ENCODE results near the gene MED10.

The MED10 gene

DNA sequence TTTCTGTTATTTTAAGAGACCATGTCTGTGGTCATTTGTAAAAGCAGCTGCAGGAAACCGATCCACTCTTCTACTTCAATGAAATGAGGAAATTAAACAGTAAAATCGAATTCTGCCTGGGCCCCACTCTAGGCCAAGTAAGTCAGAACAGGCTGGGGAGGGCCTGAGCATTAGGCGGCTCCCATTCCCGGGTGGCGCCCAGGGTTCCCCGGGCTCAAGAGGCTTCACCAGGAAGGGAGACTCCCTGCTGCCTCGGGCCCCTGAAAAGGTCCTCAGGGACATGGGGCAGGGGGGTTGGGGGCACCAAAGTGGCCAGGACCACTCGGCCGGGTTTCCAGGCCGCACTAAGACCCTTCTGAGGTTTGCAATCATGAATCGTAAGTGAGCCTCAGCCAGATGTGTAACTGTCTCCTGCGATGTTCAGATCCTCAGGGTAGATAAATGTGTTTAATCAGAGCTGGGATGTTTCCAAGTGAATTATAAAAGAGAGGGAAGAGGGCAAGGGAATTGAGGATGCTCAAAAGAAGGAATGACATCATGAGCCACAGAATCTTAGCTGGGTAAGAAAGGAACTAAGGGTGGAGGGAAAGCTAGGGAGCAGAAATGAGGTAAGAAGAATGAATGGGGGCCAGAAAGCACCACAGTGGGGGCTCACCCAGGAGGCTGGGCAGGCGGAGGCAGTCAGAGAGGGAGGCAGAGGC lies 24.6 kb downstream of the MED10 start:
- ATAC-seq = no peak
- no peak for TF ChIP-seq PATZ1 (CRISPR knock-in tag; IDR thresholded peaks at IDR 0.05; ENCODE audit: borderline replicate concordance)

DNA sequence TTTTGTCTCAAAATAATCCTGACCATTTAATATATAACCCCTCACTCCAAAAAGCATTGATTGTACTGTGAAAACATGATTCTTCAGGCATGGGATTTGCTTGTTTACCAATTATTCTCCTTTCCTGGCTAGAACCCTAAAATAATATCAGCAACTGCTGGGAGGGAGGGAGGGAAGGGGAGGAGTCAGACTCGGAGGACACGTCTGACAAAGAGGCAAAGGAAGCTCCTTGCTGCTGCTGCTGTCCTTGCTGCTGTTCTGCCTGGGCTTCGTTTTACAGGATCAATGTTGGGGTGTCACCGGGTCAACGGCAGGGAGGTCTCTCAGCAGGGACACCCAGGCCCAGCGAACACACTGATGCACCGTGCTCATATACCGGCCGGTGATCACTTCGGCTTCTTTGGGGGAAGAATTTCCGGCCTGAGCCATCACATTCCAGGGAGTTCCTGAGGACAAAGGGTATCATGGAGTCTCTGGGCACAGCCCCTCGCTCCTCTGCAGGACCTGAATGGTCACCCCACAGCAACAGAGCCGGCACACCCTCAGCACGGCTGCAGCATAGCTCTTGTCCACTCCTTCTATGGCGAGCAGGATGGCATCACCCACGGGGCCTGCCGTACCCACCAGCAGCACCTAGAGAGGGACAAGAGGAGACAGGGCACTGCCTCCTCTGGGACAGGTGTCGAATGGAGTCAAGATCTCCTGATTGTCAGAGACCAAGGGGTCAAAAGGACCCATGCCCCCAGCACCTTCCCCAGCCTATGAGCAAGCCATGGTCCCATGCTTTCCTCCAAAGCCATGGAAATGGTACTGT lies 27.9 kb downstream of the MED10 start:
- no peak for ATAC-seq
- TF ChIP-seq TSHZ2 (CRISPR knock-in tag; IDR thresholded peaks at IDR 0.05) = no peak
- no peak for TF ChIP-seq TCF4 (CRISPR knock-in tag; IDR thresholded peaks at IDR 0.05; ENCODE audit: borderline replicate concordance)
- no peak for TF ChIP-seq PATZ1 (CRISPR knock-in tag; IDR thresholded peaks at IDR 0.05; ENCODE audit: borderline replicate concordance)
- no peak for TF ChIP-seq ZFP30 (CRISPR knock-in tag; IDR thresholded peaks at IDR 0.05)
- no peak for TF ChIP-seq SNAI2 (CRISPR knock-in tag; IDR thresholded peaks at IDR 0.05)
- TF ChIP-seq BACH2 (CRISPR knock-in tag; IDR thresholded peaks at IDR 0.05; ENCODE audit: borderline replicate concordance) = no peak
- TF ChIP-seq CSRNP3 (CRISPR knock-in tag; IDR thresholded peaks at IDR 0.05) = no peak
- TF ChIP-seq CREB5 (CRISPR knock-in tag; IDR thresholded peaks at IDR 0.05; ENCODE audit: low read depth) = no peak
- TF ChIP-seq CSDC2 (CRISPR knock-in tag; IDR thresholded peaks at IDR 0.05) = no peak
- TF ChIP-seq ARNTL (CRISPR knock-in tag; IDR thresholded peaks at IDR 0.05; ENCODE audit: borderline replicate concordance, low read depth) = no peak
- no peak for TF ChIP-seq ZNF565 (CRISPR knock-in tag; conservative IDR thresholded peaks at IDR 0.05; ENCODE audit: low read depth)
- TF ChIP-seq GLIS3 (CRISPR knock-in tag; IDR thresholded peaks at IDR 0.05) = no peak

DNA sequence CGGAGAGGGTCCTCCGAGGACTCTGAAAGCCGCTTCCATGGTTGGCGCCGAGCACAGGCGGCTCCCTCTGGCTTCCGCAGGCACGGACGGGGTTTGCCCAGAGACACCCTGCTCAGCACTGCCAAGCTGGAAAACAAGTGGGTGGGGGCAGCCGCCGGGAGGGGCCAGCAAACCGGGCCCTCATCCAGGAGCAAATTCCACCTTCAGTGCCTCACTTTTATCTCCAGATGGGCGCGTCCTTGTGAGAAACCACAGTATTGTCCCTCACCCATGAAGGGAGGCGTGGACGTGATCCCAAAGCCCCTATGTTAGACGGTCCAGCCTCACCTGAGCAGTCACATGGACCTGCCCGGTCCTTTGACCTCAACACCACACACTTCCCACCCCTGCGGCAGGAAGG lies 29.0 kb downstream of the MED10 start:
- ATAC-seq = no peak
- TF ChIP-seq SNAI2 (CRISPR knock-in tag; IDR thresholded peaks at IDR 0.05) (no peak), TCF4 (CRISPR knock-in tag; IDR thresholded peaks at IDR 0.05; ENCODE audit: borderline replicate concordance) (no peak), PATZ1 (CRISPR knock-in tag; IDR thresholded peaks at IDR 0.05; ENCODE audit: borderline replicate concordance) (no peak), TOX (CRISPR knock-in tag; IDR thresholded peaks at IDR 0.05; ENCODE audit: borderline replicate concordance) (no peak), ZNF565 (CRISPR knock-in tag; conservative IDR thresholded peaks at IDR 0.05; ENCODE audit: low read depth) (no peak), OSR1 (CRISPR knock-in tag; IDR thresholded peaks at IDR 0.05) (no peak), ZNF8 (CRISPR knock-in tag; IDR thresholded peaks at IDR 0.05) (no peak), CSDC2 (CRISPR knock-in tag; IDR thresholded peaks at IDR 0.05) (no peak), ZNF70 (CRISPR knock-in tag; IDR thresholded peaks at IDR 0.05) (no peak), RARB (CRISPR knock-in tag; IDR thresholded peaks at IDR 0.05) (no peak), CREB5 (CRISPR knock-in tag; IDR thresholded peaks at IDR 0.05; ENCODE audit: low read depth) (no peak), TSHZ2 (CRISPR knock-in tag; IDR thresholded peaks at IDR 0.05) (no peak), ISL1 (CRISPR knock-in tag; IDR thresholded peaks at IDR 0.05) (no peak), PPARA (CRISPR knock-in tag; IDR thresholded peaks at IDR 0.05; ENCODE audit: borderline replicate concordance) (no peak), ARNTL (CRISPR knock-in tag; IDR thresholded peaks at IDR 0.05; ENCODE audit: borderline replicate concordance, low read depth) (no peak)
